OCI-LY1 (cell line): ENCODE results near the gene AQP7.
"Not testable (repeated sequence)": the region's sequence is repeated elsewhere in the genome, so short reads cannot be mapped to it uniquely, and the experiment has no call there.

Experiments used
- EZH2 ChIP-seq: fragments of 200-600 bp; sonication (generic), shearing (Covaris generic); IDR thresholded peaks from 2 replicates; pipeline ENCODE4 v1.8.0; 2017; ENCODE audit warnings: borderline replicate concordance, mixed run types, mild to moderate bottlenecking, antibody characterized with exemption, low read length, moderate library complexity, mixed read lengths
- TF ChIP-seq, protein P1 (sequence below): fragments of 200-600 bp; sonication (generic), shearing (Covaris generic); IDR thresholded peaks from 2 replicates; pipeline ENCODE4 v1.5.1; 2017; ENCODE audit warnings: mild to moderate bottlenecking, antibody characterized with exemption, low read length, moderate library complexity, mixed read lengths

DNA sequence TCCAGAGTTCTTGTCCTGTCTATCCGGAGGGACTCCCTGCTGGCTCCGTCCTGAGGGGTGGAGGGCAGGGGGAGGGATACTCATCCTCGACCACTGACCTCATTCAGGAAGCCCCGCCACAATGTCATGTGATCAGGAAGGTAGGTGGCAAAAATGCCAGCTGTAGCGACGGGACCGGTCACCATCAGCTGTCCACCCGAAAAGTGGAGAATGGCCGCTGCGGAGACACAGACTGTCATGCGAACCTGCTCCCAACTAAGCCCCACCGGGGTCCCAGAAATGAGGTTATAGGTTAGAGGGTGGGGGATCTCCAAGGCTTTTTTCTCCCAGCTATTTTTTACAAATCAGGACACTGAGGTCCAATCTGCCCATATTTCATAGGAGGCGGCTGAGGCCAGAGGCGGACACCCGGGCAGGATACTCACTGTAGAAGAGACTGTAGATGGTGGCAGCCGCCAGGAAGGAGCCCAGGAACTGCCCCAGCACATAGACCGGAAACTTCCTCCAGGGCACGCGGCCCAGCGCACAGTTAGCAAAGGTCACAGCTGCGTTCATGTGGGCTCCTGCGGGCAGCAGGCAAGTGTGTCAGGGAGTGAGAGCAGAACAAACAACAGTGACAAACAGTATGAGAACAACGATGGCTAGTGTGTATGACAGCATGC, 16.3 kb downstream of the AQP7 start:
- TF ChIP-seq, protein P1, sequence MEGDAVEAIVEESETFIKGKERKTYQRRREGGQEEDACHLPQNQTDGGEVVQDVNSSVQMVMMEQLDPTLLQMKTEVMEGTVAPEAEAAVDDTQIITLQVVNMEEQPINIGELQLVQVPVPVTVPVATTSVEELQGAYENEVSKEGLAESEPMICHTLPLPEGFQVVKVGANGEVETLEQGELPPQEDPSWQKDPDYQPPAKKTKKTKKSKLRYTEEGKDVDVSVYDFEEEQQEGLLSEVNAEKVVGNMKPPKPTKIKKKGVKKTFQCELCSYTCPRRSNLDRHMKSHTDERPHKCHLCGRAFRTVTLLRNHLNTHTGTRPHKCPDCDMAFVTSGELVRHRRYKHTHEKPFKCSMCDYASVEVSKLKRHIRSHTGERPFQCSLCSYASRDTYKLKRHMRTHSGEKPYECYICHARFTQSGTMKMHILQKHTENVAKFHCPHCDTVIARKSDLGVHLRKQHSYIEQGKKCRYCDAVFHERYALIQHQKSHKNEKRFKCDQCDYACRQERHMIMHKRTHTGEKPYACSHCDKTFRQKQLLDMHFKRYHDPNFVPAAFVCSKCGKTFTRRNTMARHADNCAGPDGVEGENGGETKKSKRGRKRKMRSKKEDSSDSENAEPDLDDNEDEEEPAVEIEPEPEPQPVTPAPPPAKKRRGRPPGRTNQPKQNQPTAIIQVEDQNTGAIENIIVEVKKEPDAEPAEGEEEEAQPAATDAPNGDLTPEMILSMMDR: not testable (repeated sequence)
- TF ChIP-seq EZH2: not testable (repeated sequence)
